Measurements from ENCODE around the gene PACSIN2. TPM values are rescaled to one million over a fixed set of nuclear protein-coding genes. Genes with fewer than 3 reads are reported as not detected.
"Not testable (repeated sequence)": the region's sequence is repeated elsewhere in the genome, so short reads cannot be mapped to it uniquely, and the experiment has no call there.

The PACSIN2 gene
- total RNA-seq, 3 donors from 2014 or later = 43.8 to 82.7 (median 72.4) TPM

DNA sequence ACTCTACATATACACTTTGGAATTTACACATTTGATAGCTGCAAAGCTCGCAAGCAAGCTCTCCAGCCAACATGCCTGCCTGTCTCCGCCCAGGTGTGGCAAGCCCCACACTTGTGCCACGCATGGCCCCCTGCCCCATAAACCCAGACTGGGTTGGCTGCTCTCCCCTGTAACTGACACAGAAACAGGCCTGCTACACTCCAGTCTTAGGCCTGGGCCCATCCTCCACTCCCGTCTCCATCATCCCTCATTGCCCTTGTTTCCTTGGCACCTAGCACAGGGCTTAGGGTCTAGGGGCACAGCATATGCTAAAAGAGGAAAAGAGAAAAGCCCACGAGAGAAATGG, 41.4 kb downstream of the PACSIN2 start:
- TF ChIP-seq POLR2A (IDR thresholded peaks at IDR 0.05) = no peak
- no peak for TF ChIP-seq POLR2AphosphoS5 (IDR thresholded peaks at IDR 0.05)
- TF ChIP-seq, protein P1, sequence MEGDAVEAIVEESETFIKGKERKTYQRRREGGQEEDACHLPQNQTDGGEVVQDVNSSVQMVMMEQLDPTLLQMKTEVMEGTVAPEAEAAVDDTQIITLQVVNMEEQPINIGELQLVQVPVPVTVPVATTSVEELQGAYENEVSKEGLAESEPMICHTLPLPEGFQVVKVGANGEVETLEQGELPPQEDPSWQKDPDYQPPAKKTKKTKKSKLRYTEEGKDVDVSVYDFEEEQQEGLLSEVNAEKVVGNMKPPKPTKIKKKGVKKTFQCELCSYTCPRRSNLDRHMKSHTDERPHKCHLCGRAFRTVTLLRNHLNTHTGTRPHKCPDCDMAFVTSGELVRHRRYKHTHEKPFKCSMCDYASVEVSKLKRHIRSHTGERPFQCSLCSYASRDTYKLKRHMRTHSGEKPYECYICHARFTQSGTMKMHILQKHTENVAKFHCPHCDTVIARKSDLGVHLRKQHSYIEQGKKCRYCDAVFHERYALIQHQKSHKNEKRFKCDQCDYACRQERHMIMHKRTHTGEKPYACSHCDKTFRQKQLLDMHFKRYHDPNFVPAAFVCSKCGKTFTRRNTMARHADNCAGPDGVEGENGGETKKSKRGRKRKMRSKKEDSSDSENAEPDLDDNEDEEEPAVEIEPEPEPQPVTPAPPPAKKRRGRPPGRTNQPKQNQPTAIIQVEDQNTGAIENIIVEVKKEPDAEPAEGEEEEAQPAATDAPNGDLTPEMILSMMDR (IDR thresholded peaks at IDR 0.05) = no peak
- no peaks in the 10 kb centered on the region for H3K36me3 ChIP-seq
- no peak overlapping the region for H3K4me3 ChIP-seq
- no peak for DNase-seq (ENCODE audit: low spot score in 2 of 2)
- H3K4me1 ChIP-seq = peaks cover 5 to 15% of the 10 kb centered on the region in 2 donors
- intact Hi-C loops (cut with DNase I; ENCODE audit: low total_unique reads) = no loop called here
- H3K9me3 ChIP-seq = no peaks in the 10 kb centered on the region
- H3K27me3 ChIP-seq = no peaks in the 10 kb centered on the region
- H3K27ac ChIP-seq = peak overlapping the region; percentile 5 to 71

GRCh38 chr22:42972649-42973535, 42.1 kb downstream of the PACSIN2 start:
- Histone ChIP-seq H3K27ac (peak overlapping the region; percentile 5 to 71), H3K4me3 (no peak overlapping the region), H3K27me3 (no peaks in the 10 kb centered on the region), H3K36me3 (no peaks in the 10 kb centered on the region), H3K9me3 (no peaks in the 10 kb centered on the region), H3K4me1 (peaks cover 5 to 8% of the 10 kb centered on the region in 2 donors)
- TF ChIP-seq POLR2AphosphoS5 (IDR thresholded peaks at IDR 0.05) = no peak
- no peak for TF ChIP-seq POLR2A (IDR thresholded peaks at IDR 0.05)
- TF ChIP-seq, protein P1 (IDR thresholded peaks at IDR 0.05) = no peak
- intact Hi-C loops (cut with DNase I; ENCODE audit: low total_unique reads) = no loop called here
- DNase-seq (ENCODE audit: low spot score in 2 of 2) = no peak

DNA sequence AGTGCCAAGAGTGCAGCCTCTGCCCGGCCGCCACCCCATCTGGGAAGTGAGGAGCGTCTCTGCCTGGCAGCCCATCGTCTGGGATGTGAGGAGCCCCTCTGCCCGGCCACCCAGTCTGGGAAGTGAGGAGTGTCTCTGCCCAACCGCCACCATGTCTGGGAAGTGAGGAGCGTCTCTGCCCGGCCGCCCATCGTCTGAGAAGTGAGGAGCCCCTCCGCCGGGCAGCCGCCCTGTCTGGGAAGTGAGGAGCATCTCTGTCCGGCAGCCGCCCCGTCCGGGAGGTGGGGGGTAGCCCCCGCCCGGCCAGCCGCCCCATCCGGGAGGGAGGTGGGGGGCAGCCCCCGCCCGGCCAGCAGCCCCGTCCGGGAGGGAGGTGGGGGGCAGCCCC, 43.5 kb downstream of the PACSIN2 start:
- H3K4me1 ChIP-seq; intact Hi-C loops (cut with DNase I; ENCODE audit: low total_unique reads); H3K4me3 ChIP-seq; H3K36me3 ChIP-seq; H3K27me3 ChIP-seq; H3K9me3 ChIP-seq; DNase-seq (ENCODE audit: low spot score in 2 of 2): not testable (repeated sequence)
- H3K27ac ChIP-seq = peak overlapping the region in 1 of 2 donors; percentile 33

GRCh38 chr22:42970029-42970428, 44.9 kb downstream of the PACSIN2 start:
- Histone ChIP-seq H3K27ac (peak overlapping the region; percentile 66 to 73), H3K4me1 (peaks cover 0 to 5% of the 10 kb centered on the region in 2 donors)
- DNase-seq (ENCODE audit: low spot score in 2 of 2) = no peak

DNA sequence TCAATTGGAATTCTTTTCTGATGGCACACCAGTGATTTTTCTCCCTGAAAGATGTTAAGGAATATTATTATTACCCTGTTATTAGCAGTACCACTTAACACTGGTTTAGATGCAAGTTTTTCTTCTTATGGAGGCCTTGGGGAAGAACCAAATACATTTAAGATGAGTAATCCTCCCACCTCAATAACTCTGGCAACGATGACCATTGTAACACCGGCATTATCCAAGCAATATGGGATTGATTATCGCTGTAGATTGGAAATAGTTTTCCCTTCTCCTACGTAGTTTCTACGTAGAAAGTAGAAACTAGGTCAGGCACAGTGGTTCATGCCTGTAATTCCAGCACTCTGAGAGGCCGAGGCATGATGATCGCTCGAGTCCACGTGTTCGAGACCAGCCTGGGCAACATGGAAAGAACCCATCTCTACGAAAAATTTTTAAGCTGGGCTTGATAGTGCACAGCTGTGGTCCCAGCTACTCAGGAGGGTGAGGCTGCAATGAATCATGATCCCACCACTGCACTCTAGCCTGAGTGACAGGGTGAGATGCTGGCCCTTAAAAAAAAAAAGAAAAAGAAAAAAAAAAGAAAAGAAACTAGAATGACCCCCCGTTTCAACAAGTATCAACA, 45.5 kb downstream of the PACSIN2 start:
- peak in 1 of 3 donors; percentile 12 for TF ChIP-seq POLR2AphosphoS5 (IDR thresholded peaks at IDR 0.05)
- TF ChIP-seq, protein P1 (IDR thresholded peaks at IDR 0.05) = no peak
- Histone ChIP-seq H3K27me3 (no peaks in the 10 kb centered on the region), H3K9me3 (no peaks in the 10 kb centered on the region), H3K4me1 (peaks cover 0 to 5% of the 10 kb centered on the region in 2 donors), H3K36me3 (no peaks in the 10 kb centered on the region), H3K27ac (peak overlapping the region; percentile 66 to 73), H3K4me3 (no peak overlapping the region)
- intact Hi-C loops (cut with DNase I; ENCODE audit: low total_unique reads) = no loop called here
- DNase-seq (ENCODE audit: low spot score in 2 of 2) = no peak

More at GRCh38 chr22:42970029-42970428, 44.9 kb downstream of the PACSIN2 start:
- Histone ChIP-seq H3K27me3 (no peaks in the 10 kb centered on the region), H3K4me3 (no peak overlapping the region), H3K36me3 (no peaks in the 10 kb centered on the region), H3K9me3 (no peaks in the 10 kb centered on the region)
- TF ChIP-seq, protein P1 (IDR thresholded peaks at IDR 0.05) = no peak
- no peak for TF ChIP-seq POLR2A (IDR thresholded peaks at IDR 0.05)
- no peak for TF ChIP-seq POLR2AphosphoS5 (IDR thresholded peaks at IDR 0.05)
- intact Hi-C loops (cut with DNase I; ENCODE audit: low total_unique reads) = no loop called here

Data from breast epithelium (tissue), 4 donors.